ENCODE data around the gene MGAT4A.

DNA sequence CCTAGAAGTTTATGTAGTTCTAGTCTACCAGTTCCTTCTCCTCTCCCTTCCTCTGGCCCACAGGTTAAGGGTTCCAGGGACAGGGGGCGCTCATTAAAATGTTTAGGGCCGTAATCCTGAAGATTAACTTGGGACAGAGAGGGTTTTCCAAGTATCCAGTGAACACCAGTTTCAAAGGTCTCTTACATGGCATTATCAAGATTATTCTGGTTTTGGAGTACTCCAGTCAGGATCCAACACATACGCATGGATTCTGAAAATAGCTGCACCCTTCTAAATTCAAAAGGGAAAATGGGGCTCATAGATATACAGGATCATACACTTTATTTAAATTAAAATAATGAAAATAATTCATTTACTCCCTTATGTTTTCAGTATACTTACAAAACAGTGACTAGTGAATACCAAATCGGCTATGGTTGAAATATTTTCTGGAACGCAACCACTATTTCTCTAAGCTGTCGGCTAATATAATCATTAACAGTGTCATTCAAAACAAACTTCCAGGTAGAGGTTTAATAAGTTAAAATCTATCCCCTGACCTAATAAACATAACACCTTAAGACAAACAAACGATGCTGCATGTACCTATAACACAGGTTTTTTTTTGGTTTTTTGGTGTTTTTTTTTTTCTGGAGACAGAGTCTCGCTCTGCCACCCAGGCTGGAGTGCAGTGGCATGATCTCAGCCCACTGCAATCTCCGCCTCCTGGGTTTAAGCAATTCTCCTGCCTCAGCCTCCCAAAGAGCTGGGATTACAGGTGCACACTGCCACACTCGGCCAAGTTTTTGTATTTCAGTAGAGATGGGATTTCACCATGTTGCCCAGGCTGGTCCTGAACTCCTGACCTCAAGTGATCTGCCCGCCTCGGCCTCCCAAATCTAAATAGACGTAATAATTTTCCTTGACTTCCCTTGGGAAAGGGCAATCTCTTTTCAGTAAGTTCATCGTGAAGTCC lies 44.7 kb downstream of the MGAT4A start:
- TF ChIP-seq EZH2 (IDR thresholded peaks at IDR 0.05; ENCODE audit: borderline replicate concordance, low read length), result no peak
- TF ChIP-seq, protein P1, sequence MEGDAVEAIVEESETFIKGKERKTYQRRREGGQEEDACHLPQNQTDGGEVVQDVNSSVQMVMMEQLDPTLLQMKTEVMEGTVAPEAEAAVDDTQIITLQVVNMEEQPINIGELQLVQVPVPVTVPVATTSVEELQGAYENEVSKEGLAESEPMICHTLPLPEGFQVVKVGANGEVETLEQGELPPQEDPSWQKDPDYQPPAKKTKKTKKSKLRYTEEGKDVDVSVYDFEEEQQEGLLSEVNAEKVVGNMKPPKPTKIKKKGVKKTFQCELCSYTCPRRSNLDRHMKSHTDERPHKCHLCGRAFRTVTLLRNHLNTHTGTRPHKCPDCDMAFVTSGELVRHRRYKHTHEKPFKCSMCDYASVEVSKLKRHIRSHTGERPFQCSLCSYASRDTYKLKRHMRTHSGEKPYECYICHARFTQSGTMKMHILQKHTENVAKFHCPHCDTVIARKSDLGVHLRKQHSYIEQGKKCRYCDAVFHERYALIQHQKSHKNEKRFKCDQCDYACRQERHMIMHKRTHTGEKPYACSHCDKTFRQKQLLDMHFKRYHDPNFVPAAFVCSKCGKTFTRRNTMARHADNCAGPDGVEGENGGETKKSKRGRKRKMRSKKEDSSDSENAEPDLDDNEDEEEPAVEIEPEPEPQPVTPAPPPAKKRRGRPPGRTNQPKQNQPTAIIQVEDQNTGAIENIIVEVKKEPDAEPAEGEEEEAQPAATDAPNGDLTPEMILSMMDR (IDR thresholded peaks at IDR 0.05; ENCODE audit: low read length), result no peak
